ENCODE results near the gene TAP1. TPM values are rescaled to one million over a fixed set of nuclear protein-coding genes. Genes with fewer than 3 reads are reported as not detected.

The TAP1 gene
- total and polyA plus RNA-seq, 2 experiments from 2014 or later: 6.8 to 12.6 TPM

GRCh38 chr6:32796848-32797776 lies 56.4 kb downstream of the TAP1 start:
- peak; percentile 71 for TF ChIP-seq CTCF (IDR thresholded peaks at IDR 0.05; ENCODE audit: low read depth, low read length)
- DNase-seq (ENCODE audit: low read depth in 1 of 2, low spot score in 1 of 2): peak; percentile 75 to 77
- Histone ChIP-seq H3K36me3 (no peaks in the 10 kb centered on the region), H3K4me1 (ENCODE audit: low read depth) (no peaks in the 10 kb centered on the region), H3K4me3 (no peak overlapping the region), H3K27me3 (peaks cover 13% of the 10 kb centered on the region), H3K27ac (no peak overlapping the region), H3K9me3 (ENCODE audit: low read depth) (no peaks in the 10 kb centered on the region)

Other genes starting within 250 kb of the TAP1 start
- not detected in 2 replicates for gene HLA-DQA1, start 216.3 kb downstream of the TAP1 start, total RNA-seq
- gene HLA-DQA1, start 216.3 kb downstream of the TAP1 start, polyA plus RNA-seq: 0.27 TPM in 1 of 2 replicates, not detected in the other
- gene HLA-DQB1, start 187.0 kb downstream of the TAP1 start, total RNA-seq: 0.18 and 7.2 TPM in 2 replicates
- 0.54 and 0.75 TPM in 2 replicates for gene HLA-DQB1, start 187.0 kb downstream of the TAP1 start, polyA plus RNA-seq
- not detected in 2 replicates for gene HLA-DQA2, start 112.3 kb downstream of the TAP1 start, total RNA-seq
- gene HLA-DQA2, start 112.3 kb downstream of the TAP1 start, polyA plus RNA-seq: not detected in 2 replicates
- not detected in 2 replicates for gene HLA-DQB2, start 90.2 kb downstream of the TAP1 start, total RNA-seq
- not detected in 2 replicates for gene HLA-DQB2, start 90.2 kb downstream of the TAP1 start, polyA plus RNA-seq
- gene HLA-DOB, start 36.7 kb downstream of the TAP1 start, total RNA-seq: not detected in 2 replicates
- not detected in 2 replicates for gene HLA-DOB, start 36.7 kb downstream of the TAP1 start, polyA plus RNA-seq
- gene TAP2, start 15.0 kb downstream of the TAP1 start, total RNA-seq: 2.6 and 5.1 TPM in 2 replicates
- 2.1 and 2.5 TPM in 2 replicates for gene TAP2, start 15.0 kb downstream of the TAP1 start, polyA plus RNA-seq
- 0.21 and 0.42 TPM in 2 replicates for gene PSMB8, start 9.7 kb downstream of the TAP1 start, total RNA-seq
- gene PSMB8, start 9.7 kb downstream of the TAP1 start, polyA plus RNA-seq: 0.57 and 0.66 TPM in 2 replicates
- 2.0 and 4.5 TPM in 2 replicates for gene PSMB9, start 488 bp upstream of the TAP1 start, total RNA-seq
- 5.9 and 11.0 TPM in 2 replicates for gene PSMB9, start 488 bp upstream of the TAP1 start, polyA plus RNA-seq
- gene HLA-DMB, start 87.3 kb upstream of the TAP1 start, total RNA-seq: not detected in 2 replicates
- not detected in 2 replicates for gene HLA-DMB, start 87.3 kb upstream of the TAP1 start, polyA plus RNA-seq
- gene HLA-DMA, start 99.4 kb upstream of the TAP1 start, total RNA-seq: 1.8 and 2.9 TPM in 2 replicates
- gene HLA-DMA, start 99.4 kb upstream of the TAP1 start, polyA plus RNA-seq: 3.7 and 6.9 TPM in 2 replicates
- gene BRD2, start 114.9 kb upstream of the TAP1 start, total RNA-seq: 167 and 232 TPM in 2 replicates
- gene BRD2, start 114.9 kb upstream of the TAP1 start, polyA plus RNA-seq: 137 and 166 TPM in 2 replicates
- 0.25 and 0.74 TPM in 2 replicates for gene HLA-DOA, start 155.9 kb upstream of the TAP1 start, total RNA-seq
- gene HLA-DOA, start 155.9 kb upstream of the TAP1 start, polyA plus RNA-seq: 0.57 TPM in 1 of 2 replicates, not detected in the other
- gene HLA-DPA1, start 219.9 kb upstream of the TAP1 start, total RNA-seq: 0.21 and 1.1 TPM in 2 replicates
- 1.2 and 1.9 TPM in 2 replicates for gene HLA-DPA1, start 219.9 kb upstream of the TAP1 start, polyA plus RNA-seq
- 14.3 and 26.1 TPM in 2 replicates for gene HLA-DPB1, start 222.3 kb upstream of the TAP1 start, total RNA-seq
- gene HLA-DPB1, start 222.3 kb upstream of the TAP1 start, polyA plus RNA-seq: 8.6 and 11.1 TPM in 2 replicates